GM18870 (cell line): ENCODE data around the gene PTPN11.
"Not testable (repeated sequence)": the region's sequence is repeated elsewhere in the genome, so short reads cannot be mapped to it uniquely, and the experiment has no call there.

Experiments
- ATAC-seq: cut with Tn5 transposase; IDR thresholded peaks from one replicate; pipeline ENCODE4 v1.9.1; 2021; ENCODE audit warnings: moderate library complexity; ENCODE audit not compliant: unreplicated experiment

PTPN11 gene

GRCh38 chr12:112409064-112409905 lies 9.5 kb upstream of the PTPN11 start, which contains the start of gene RPL6:
TSS of gene RPL6 (minus strand) at chr12:112409605. CDS start at chr12:112408656, 949 bp downstream.
- peak; percentile 75 for ATAC-seq

DNA sequence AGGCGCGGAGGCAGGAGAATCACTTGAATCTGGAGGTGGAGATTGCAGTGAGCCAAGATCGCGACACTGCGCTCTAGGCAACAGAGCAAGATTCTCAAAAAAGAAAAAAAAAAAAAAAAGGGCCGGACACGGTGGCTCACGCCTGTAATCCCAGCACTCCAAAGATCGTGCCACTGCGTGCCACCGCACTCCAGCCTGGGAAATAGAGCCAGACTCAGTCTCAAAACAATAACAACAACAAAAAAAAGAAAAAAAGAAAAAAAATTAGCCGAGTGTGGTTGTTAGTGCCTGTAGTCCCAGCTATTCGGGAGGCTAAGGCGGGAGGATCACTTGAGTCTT lies 8.9 kb upstream of the PTPN11 start:
- ATAC-seq: no peak

- no peak for ATAC-seq
These were observed 4.7 kb upstream of the PTPN11 start for GRCh38 chr12:112413855-112414625.

DNA sequence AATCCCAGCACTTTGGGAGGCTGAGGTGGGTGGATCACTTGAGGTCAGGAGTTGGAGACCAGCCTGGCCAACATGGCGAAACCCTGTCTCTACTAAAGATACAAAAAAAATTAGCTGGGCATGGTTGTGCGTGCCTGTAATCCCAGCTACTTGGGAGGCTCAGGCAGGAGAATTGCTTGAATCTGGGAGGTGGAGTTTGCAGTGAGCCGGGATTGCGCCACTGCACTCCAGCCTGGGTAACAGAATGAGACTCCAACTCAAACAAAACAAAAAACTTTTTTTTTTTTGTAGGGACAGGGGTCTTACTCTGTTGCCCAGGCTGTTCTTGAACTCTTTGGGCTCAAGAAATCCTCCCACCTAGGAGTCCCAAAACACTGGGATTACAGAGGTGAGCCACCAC lies 3.3 kb upstream of the PTPN11 start:
- ATAC-seq: not testable (repeated sequence)

- no peak for ATAC-seq
These were observed 507 bp upstream of the PTPN11 start for GRCh38 chr12:112418273-112418607.

DNA sequence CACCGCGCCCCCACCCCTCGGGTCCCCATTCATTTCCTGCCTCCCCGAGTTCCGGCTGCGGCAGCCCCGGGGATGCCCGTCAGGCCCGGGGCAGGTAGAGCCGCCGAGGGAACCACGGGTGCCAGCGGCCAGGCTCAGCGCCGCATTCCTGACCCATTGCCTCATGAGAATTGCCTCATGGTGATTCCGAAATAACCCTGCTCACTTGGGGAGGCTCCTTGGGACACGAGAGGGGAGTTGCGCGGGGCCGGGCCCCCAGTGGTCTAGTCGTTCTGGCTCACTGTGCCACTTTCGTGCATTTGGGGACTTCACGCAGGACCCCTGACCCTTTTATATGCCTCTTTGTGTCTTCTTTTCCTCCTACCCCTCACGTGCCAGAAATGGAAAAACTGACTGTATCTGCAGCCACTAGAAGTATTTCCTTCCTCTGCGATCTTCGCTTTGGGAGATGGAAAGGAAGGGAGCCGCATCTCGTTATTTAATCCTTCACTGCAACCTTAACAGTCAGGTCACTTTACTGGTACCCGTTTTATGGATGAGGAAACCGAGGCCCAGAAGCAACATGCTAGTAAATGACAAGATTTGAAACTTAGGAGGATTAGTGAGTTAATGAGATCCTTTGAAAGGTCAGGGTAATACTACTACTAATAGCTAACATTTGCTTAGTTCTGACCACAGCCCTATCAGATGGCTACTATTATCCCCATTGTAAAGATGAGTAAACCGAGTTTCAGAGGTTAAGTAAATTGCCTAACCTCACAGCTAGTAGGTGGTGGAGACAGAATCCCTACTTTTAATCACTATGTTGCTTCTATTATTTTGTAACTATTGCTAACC lies 768 bp downstream of the PTPN11 start:
- no peak for ATAC-seq

DNA sequence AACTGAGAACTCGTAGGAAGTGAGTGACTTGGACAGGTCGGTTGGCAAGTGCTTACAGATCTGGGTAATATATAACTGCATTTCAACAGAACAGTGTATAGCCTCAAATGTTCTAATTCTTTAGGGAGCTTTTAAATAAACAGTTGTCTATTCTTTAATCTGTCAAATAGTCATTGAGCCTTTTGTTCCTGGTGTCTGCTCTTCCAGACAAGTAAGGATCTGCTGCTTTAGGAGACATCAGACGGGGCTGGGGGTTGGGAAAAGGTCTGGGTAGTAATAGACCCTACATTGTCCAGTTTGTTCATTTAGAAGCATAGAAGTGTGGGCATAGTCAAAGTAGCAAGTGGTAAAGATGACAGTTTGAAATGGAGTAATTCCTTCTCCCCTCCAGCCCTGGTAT lies 2.0 kb downstream of the PTPN11 start:
- no peak for ATAC-seq

DNA sequence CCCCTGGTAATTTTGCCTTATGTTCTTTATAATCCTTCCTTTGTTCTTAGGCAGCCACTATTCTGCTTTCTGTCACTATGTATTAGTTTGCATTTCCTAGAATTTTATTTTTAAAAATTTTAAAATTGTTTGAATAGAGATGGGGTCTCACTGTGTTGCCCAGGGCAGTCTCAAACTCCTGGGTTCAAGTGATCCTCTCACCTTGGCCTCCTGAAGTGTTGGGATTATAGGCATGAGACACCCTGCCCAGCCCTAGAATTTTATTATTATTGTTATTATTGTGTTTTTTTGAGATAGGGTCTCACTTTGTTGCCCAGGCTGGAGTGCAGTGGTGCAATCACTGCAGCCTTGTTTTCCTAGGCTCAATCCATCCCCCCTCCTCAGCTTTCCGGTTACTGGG lies 2.6 kb downstream of the PTPN11 start:
- no peak for ATAC-seq

GRCh38 chr12:112422531-112422930 lies 3.8 kb downstream of the PTPN11 start:
- ATAC-seq: no peak

DNA sequence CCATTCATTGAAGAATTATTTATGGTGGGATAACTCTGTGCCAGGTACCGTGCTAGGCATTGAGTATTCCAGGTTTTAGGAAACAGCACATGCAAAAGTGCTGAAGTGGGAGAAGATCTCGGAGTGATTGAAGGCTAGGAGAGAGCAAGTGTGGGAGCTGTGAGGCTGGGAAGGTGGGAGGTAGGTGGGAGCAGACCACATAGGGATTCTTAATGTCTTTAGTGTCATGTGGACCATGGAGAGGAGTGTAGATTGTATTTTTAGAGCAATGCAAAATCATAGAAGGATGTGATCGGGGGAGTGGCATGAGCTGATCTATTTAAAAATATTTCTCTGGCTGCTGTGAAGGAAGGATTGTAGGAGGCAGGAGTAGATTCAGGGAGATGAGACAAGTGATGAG lies 5.4 kb downstream of the PTPN11 start:
- no peak for ATAC-seq

- no peak for ATAC-seq
These were observed 7.0 kb downstream of the PTPN11 start for GRCh38 chr12:112425582-112426382.

DNA sequence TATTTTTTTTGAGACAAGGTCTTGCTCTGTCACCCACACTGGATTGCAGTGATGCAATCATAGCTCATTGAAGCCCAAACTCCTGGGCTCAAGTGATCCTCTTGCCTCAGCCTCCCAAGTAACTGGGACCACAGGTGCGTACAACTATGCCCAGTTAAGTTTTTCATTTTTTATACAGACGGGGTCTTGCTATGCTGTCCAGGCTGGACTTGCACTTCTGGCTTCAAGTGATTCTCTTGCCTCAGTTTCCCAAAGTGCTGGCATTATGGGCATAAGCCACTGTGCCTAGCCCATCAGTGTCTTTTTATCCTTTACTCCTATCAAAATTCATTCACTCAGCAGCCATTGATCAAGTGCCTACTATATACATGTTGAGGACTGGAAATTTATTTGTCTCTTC lies 9.0 kb downstream of the PTPN11 start:
- ATAC-seq: no peak

DNA sequence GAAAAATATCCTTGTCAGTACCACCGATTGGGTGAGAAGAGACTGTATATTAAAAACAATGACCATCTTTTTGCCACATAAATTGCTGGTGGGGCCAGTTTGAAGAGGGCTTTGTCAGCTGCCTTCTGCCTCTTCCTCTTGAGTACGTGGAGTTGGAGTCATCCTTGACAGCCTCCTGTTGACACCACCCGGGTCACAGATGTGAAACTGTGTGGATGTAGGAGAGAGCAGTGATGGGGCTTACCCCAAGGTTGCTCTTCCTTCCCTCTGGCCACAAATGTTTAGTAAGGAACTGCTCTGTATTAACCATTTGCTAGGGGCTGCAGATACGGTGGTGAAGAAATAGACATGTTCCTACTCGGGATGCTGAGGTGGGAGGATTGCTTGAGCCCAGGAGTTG lies 12.2 kb downstream of the PTPN11 start:
- ATAC-seq: no peak

DNA sequence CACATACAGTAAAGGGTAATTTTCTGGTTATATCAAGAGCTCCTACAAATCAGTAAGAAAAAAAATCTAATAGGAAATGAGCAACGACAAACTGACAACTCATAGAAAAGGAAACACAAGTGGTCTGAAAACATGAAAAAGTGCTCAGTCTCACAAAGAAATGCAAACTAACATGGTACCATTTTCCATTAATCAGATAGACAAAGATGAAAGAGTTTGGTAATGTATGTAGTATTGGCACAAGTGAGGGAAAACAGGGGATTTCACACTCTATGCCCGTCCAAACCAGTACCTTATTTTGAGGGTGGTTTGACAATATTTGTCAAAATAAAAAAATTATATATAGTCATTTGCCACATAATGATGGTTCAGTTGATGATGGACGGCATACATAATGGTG lies 13.2 kb downstream of the PTPN11 start:
- ATAC-seq: no peak

GRCh38 chr12:112433551-112433950 lies 14.8 kb downstream of the PTPN11 start:
- ATAC-seq: no peak

DNA sequence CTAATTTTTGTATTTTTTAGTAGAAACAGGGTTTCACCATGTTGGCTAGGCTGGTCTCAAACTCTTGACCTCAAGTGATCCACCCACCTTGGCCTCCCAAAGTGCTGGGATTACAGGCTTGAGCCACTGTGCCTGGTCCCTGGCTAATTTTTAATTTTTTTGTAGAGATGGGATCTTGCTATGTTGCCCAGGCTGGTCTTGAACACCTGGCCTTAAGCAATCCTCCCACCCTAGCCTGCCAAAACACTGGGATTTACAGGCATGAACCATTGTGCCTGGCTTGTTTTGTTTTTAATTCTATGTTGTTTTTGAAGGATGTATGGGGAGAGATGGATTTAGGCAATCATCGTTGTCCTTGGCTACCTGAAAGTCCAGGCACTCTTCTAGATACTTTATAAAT lies 19.9 kb downstream of the PTPN11 start:
- ATAC-seq: not testable (repeated sequence)

DNA sequence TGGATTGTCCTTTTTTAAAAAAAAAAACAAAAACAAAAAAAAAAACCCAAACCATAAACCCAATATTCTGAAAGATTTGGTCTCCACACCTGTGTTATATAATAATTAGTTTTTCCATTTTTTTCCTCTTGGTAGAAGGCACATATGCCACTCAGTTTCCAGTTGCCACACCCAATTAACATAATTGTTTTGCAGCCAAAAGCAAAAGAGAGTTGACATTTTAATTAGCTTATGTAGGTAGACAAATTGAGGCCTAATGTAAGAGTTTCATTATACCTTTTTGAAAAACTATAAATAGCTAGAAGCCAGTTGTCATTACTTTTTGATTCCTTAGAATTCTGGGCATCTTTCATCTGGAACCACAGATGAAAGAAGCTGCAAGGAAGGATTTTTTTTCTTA lies 21.0 kb downstream of the PTPN11 start:
- ATAC-seq: no peak

DNA sequence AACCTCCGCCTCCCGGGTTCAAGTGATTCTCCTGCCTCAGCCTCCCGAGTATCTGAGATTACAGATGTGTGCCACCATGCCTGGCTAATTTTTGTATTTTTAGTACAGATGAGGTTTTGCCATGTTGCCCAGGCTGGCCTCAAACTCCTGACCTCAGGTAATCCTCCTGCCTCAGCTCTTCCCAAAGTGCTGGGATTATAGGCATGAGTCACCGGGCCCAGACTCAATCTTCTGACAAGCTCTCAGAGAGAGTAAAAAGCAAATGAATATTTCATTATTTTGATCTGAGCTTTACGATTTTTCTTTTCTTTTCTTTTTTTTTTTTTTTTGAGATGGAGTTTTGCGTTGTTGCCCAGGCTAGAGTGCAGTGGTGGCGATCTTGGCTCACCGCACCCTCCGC lies 21.9 kb downstream of the PTPN11 start:
- ATAC-seq: not testable (repeated sequence)

- no peak for ATAC-seq
These were observed 25.2 kb downstream of the PTPN11 start for GRCh38 chr12:112443916-112444315.

- ATAC-seq: no peak
These were observed 27.4 kb downstream of the PTPN11 start for GRCh38 chr12:112446008-112446725.
